Uterus (tissue), 2 donors: ENCODE results near the gene RBM42.
"Not testable (repeated sequence)": the region's sequence is repeated elsewhere in the genome, so short reads cannot be mapped to it uniquely, and the experiment has no call there.

Experiments used
- CTCF ChIP-seq, 4 experiments: fragments of 200-600 bp in 2 of 4; fragments of 450-650 bp in 2 of 4; sonication (generic) in 2 of 4; IDR thresholded peaks; one replicate each; pipeline ENCODE4 v1.5.1; 2016 to 2019; ENCODE audit warnings: antibody characterized with exemption in 4 of 4, mild to moderate bottlenecking in 2 of 4, moderate library complexity in 1 of 4
- POLR2A ChIP-seq, 2 donors: fragments of 450-650 bp; IDR thresholded peaks; one replicate each; pipeline ENCODE4 v1.6.1; 2016; ENCODE audit warnings: antibody characterized with exemption in 2 of 2, mild to moderate bottlenecking in 1 of 2, moderate library complexity in 1 of 2

- not testable (repeated sequence) for TF ChIP-seq CTCF, POLR2A (IDR thresholded peaks at IDR 0.05)
These were observed 33.8 kb upstream of the RBM42 start for GRCh38 chr19:35595026-35595425.
